DND-41 (cell line): ENCODE results near the gene SAMSN1.
"Not testable (repeated sequence)": the region's sequence is repeated elsewhere in the genome, so short reads cannot be mapped to it uniquely, and the experiment has no call there.

Experiments
- ATAC-seq: fragments of 200-7000 bp; cut with Tn5 transposase; 3 replicates; pipeline ENCODE4 v1.9.1; 2021; ENCODE audit warnings: low read depth; ENCODE audit not compliant: insufficient read depth
- DNase-seq: peaks from one replicate; pipeline ENCODE4 v3.0.0-alpha.2; 2020
- H2AFZ ChIP-seq: 2 replicates; pipeline ENCODE4 v1.6.0; 2012; ENCODE audit warnings: low read depth, low read length
- H3K27ac ChIP-seq: 2 replicates; pipeline ENCODE4 v1.5.1; 2012; ENCODE audit warnings: low read length, inconsistent platforms
- H3K27me3 ChIP-seq: fragments of 200-600 bp; sonication (generic); 2 replicates; pipeline ENCODE4 v1.6.0; 2012; ENCODE audit warnings: low read length, mild to moderate bottlenecking, inconsistent platforms; ENCODE audit not compliant: insufficient read depth, poor library complexity
- H3K36me3 ChIP-seq: 2 replicates; pipeline ENCODE4 v1.5.1; 2012; ENCODE audit warnings: low read length, inconsistent platforms; ENCODE audit not compliant: insufficient read depth
- H3K4me1 ChIP-seq: 2 replicates; pipeline ENCODE4 v1.5.1; 2012; ENCODE audit warnings: mild to moderate bottlenecking, low read length; ENCODE audit not compliant: insufficient read depth
- H3K4me2 ChIP-seq: 2 replicates; pipeline ENCODE4 v1.6.0; 2012; ENCODE audit warnings: mild to moderate bottlenecking, moderate library complexity, low read length, inconsistent platforms; ENCODE audit not compliant: insufficient read depth
- H3K4me3 ChIP-seq, 2 experiments: fragments of 200-600 bp in 1 of 2; shearing (Covaris generic) in 1 of 2; 2 replicates each; pipeline ENCODE4 v1.5.1; 2012 to 2016; ENCODE audit warnings: inconsistent platforms in 2 of 2, low read length in 2 of 2, mild to moderate bottlenecking in 2 of 2, low read depth in 1 of 2, moderate library complexity in 1 of 2
- H3K79me2 ChIP-seq: 2 replicates; pipeline ENCODE4 v1.6.0; 2012; ENCODE audit warnings: low read length, inconsistent platforms; ENCODE audit not compliant: insufficient read depth
- H3K9ac ChIP-seq: 2 replicates; pipeline ENCODE4 v1.6.0; 2012; ENCODE audit warnings: low read depth, mild to moderate bottlenecking, inconsistent platforms, low read length, moderate library complexity
- H3K9me3 ChIP-seq: 2 replicates; pipeline ENCODE4 v1.5.1; 2012; ENCODE audit warnings: low read length, moderate library complexity, mild to moderate bottlenecking, inconsistent platforms; ENCODE audit not compliant: insufficient read depth, severe bottlenecking
- H4K20me1 ChIP-seq: 2 replicates; pipeline ENCODE4 v1.6.0; 2012; ENCODE audit warnings: low read length; ENCODE audit not compliant: insufficient read depth
- CTCF ChIP-seq: IDR thresholded peaks from 2 replicates; pipeline ENCODE4 v1.5.1; 2012; ENCODE audit warnings: borderline replicate concordance, low read length, moderate library complexity, mild to moderate bottlenecking; ENCODE audit not compliant: poor library complexity, severe bottlenecking; ENCODE audit errors: extremely low read depth
- EZH2 ChIP-seq: IDR thresholded peaks from 3 replicates; pipeline ENCODE4 v1.6.1; 2012; ENCODE audit warnings: borderline replicate concordance, low read depth, mild to moderate bottlenecking, moderate library complexity, low read length, inconsistent platforms; ENCODE audit not compliant: severe bottlenecking

The SAMSN1 gene

GRCh38 chr21:14500873-14501272 is 45.2 kb downstream of the SAMSN1 start:
- no peak overlapping the region for H2AFZ ChIP-seq
- peaks cover 99% of the 10 kb centered on the region for H3K36me3 ChIP-seq
- H3K27me3 ChIP-seq = no peaks in the 10 kb centered on the region
- no peak overlapping the region for H3K4me2 ChIP-seq
- TF ChIP-seq CTCF (no peak), EZH2 (no peak)
- H3K27ac ChIP-seq = no peak overlapping the region
- no peak overlapping the region for H3K9ac ChIP-seq
- ATAC-seq (no peak), DNase-seq (no peak)
- no peak overlapping the region for H3K4me3 ChIP-seq
- H4K20me1 ChIP-seq = no peaks in the 10 kb centered on the region; the same call in 1 of the 2 replicates
- peaks cover 28% of the 10 kb centered on the region for H3K79me2 ChIP-seq
- no peaks in the 10 kb centered on the region for H3K9me3 ChIP-seq
- H3K4me1 ChIP-seq = no peaks in the 10 kb centered on the region

GRCh38 chr21:14499316-14499715 is 46.8 kb downstream of the SAMSN1 start:
- Histone ChIP-seq H2AFZ (no peak overlapping the region), H3K27me3 (no peaks in the 10 kb centered on the region), H3K36me3 (peaks cover 100% of the 10 kb centered on the region), H3K4me1 (no peaks in the 10 kb centered on the region), H3K27ac (no peak overlapping the region), H3K79me2 (peaks cover 14% of the 10 kb centered on the region), H3K9ac (no peak overlapping the region), H4K20me1 (no peaks in the 10 kb centered on the region; the same call in 1 of the 2 replicates), H3K4me3 (no peak overlapping the region), H3K4me2 (no peak overlapping the region), H3K9me3 (no peaks in the 10 kb centered on the region)
- no peak for TF ChIP-seq CTCF
- TF ChIP-seq EZH2 = no peak
- DNase-seq = no peak
- no peak for ATAC-seq

GRCh38 chr21:14497825-14498224 is 48.3 kb downstream of the SAMSN1 start:
- no peaks in the 10 kb centered on the region for H3K9me3 ChIP-seq
- no peak for TF ChIP-seq CTCF
- no peak overlapping the region for H3K27ac ChIP-seq
- no peak overlapping the region for H3K4me2 ChIP-seq
- H4K20me1 ChIP-seq = no peaks in the 10 kb centered on the region
- H3K36me3 ChIP-seq = peaks cover 100% of the 10 kb centered on the region
- H2AFZ ChIP-seq = no peak overlapping the region
- DNase-seq (no peak), ATAC-seq (no peak)
- no peaks in the 10 kb centered on the region for H3K4me1 ChIP-seq
- H3K79me2 ChIP-seq = peaks cover 6% of the 10 kb centered on the region; the same call in 1 of the 2 replicates
- H3K27me3 ChIP-seq = no peaks in the 10 kb centered on the region
- H3K4me3 ChIP-seq = no peak overlapping the region
- no peak overlapping the region for H3K9ac ChIP-seq

GRCh38 chr21:14495075-14495474 is 51.0 kb downstream of the SAMSN1 start:
- DNase-seq (no peak), ATAC-seq (no peak)
- Histone ChIP-seq H3K9ac (no peak overlapping the region), H4K20me1 (no peaks in the 10 kb centered on the region), H2AFZ (no peak overlapping the region), H3K27me3 (no peaks in the 10 kb centered on the region), H3K4me2 (no peak overlapping the region), H3K79me2 (peaks cover 7% of the 10 kb centered on the region; the same call in 1 of the 2 replicates), H3K27ac (no peak overlapping the region), H3K36me3 (peaks cover 95% of the 10 kb centered on the region), H3K4me3 (no peak overlapping the region), H3K9me3 (no peaks in the 10 kb centered on the region), H3K4me1 (no peaks in the 10 kb centered on the region)
- TF ChIP-seq EZH2 (no peak), CTCF (no peak)

GRCh38 chr21:14494181-14494580 is 51.9 kb downstream of the SAMSN1 start:
- not testable (repeated sequence) for DNase-seq, H3K4me2 ChIP-seq, H3K9me3 ChIP-seq, ATAC-seq, H2AFZ ChIP-seq, H3K4me3 ChIP-seq, H3K4me1 ChIP-seq, H3K9ac ChIP-seq, H3K27me3 ChIP-seq, H3K79me2 ChIP-seq, H3K27ac ChIP-seq, H4K20me1 ChIP-seq
- H3K36me3 ChIP-seq = peaks cover 86% of the 10 kb centered on the region
